HL-60/S4 treated with phorbol 12-myristate 13-acetate at 8.2 ng/mL for 4 days and 3 days (cell line): ENCODE measurements around the gene RMI2.

Experiments
- in situ Hi-C: fragments of 300-500 bp; cut with MboI; formaldehyde crosslinking; loops from 2 replicates; pipeline ENCODE4 v1.15.0; 2022; ENCODE audit warnings: low sequenced_read_pairs

Gene RMI2

GRCh38 chr16:11327277-11328171 lies 17.7 kb upstream of the RMI2 start:
- in situ Hi-C loops = no loop called here

DNA sequence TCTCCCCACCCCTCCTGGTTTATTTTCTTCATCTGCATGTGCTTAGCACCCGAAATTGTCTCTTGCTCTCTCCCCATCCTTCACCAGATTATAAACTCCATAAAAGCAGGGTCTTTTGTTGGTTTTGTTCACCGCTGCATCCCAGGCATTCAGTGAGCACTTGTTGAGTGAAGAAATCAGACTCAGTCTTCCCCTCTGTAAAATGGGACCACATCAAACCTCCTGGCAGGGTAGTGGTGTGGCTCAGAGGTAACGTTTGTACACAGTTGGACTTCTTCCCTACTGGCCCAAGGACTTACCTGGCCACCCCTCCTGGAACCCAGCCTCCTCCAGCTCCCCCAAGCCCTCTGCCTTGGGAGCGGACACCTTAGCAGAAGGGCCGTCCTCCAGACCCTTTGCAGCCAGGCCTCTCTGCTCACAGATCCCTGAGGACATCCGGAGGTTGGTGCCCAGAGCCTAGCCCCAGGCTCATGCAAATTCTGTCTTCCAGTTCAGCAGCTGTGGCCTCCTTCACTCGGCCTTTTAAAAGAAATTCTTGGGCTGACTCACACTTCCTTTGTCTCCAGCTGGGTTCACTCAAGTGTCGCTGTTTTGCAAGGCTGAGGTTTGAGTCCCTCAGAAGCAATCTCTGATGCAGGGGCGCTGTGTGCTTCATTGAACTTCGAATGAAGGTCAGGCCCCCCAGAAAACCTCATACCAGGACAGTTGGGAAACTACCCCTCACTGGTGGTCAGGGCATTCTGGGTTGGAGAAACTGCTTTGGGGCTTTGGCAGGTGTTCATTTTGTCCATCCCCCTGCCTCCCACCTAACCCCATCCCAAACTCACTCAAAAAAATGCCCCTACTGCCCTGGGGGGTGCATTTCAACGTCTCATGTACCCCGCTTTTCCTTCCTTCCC lies 16.8 kb upstream of the RMI2 start:
- in situ Hi-C loops = no loop called here

GRCh38 chr16:11329071-11329491 lies 16.2 kb upstream of the RMI2 start:
- in situ Hi-C loops = no loop called here

GRCh38 chr16:11329891-11330290 lies 15.4 kb upstream of the RMI2 start:
- in situ Hi-C loops = no loop called here

GRCh38 chr16:11330526-11331237 lies 14.6 kb upstream of the RMI2 start:
- in situ Hi-C loops = no loop called here

DNA sequence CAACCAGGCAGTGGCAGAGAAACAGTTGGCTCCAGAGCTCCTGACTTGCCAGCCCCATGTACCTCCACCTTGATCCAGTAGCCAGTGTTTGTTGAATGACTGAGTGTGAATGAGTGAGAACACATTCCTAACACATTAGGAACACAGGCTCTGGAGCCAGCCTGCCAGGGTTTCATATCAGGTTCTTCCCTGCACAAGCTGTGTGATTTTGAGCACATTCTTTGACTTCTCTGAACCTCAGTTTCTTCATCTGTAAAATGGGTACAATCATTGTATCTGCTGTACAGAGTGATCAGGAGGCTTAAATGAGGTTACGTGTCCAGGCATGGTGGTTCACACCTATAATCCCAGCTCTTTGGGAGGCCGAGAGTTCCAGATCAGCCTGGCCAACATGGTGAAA lies 13.3 kb upstream of the RMI2 start:
- in situ Hi-C loops = no loop called here

- in situ Hi-C loops = no loop called here
Observed at GRCh38 chr16:11333010-11333409, 12.2 kb upstream of the RMI2 start.

DNA sequence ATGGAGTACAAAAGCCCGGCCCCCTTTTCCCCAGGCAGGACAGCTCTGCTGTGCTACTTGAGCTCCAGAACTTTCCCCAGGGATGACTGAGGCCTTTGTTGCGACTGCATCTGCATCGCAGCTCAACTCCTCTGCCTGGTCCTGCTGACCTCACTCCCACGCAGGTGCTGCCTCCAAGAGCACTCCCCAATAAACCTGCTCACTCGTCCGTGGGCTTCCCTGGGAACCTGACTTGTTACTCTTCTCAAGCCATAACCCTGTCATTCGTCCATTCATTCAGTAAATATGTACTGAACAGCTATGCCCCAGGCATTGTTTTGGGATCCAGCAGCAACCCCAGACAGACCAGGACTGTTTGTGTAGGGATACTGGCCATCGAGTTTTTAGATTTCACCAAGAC lies 11.6 kb upstream of the RMI2 start:
- in situ Hi-C loops = no loop called here

- in situ Hi-C loops = no loop called here
Observed at GRCh38 chr16:11334831-11335404, 10.3 kb upstream of the RMI2 start.

DNA sequence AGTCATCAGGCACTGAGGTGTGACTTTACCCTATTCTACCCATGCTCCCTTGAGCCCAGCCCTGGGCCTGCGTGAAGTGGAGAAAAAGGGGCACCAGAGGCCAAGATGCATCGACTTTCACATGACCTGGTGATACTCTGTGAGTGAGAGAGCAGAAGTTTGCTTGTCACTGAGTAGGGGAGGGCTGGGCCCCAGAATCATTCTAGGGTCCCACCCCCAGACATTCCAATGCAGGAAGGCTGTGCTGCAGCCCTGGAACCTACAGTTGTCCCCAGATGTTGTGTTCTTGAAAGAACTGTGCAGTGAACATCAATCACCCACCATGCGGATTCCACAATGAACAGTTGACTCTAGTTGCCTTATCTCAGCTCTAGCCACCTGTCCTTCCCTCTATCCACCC lies 6.2 kb upstream of the RMI2 start:
- in situ Hi-C loops = no loop called here

DNA sequence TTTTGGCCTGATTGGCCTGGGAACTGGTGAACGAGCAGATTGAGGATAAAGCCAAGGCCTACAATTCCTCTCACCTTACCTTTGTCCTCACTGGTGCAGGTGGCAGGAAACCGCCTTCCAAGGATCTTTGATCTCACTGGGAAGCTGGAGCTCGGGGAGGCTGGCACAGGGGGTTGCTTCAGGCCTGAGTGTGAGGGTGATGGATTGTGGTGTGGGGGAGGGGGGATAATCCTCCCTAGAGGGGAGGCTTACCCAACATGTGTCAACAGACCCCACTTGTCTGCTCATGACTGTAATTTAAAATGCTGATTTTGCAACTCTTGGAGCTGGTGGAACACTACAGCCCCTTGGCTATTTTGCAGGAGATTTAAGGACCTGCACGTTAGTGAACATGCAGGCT lies 4.5 kb upstream of the RMI2 start:
- in situ Hi-C loops = no loop called here

- in situ Hi-C loops = no loop called here
Observed at GRCh38 chr16:11341371-11341770, 3.9 kb upstream of the RMI2 start.

- in situ Hi-C loops = no loop called here
Observed at GRCh38 chr16:11342021-11342855, 3.0 kb upstream of the RMI2 start.

DNA sequence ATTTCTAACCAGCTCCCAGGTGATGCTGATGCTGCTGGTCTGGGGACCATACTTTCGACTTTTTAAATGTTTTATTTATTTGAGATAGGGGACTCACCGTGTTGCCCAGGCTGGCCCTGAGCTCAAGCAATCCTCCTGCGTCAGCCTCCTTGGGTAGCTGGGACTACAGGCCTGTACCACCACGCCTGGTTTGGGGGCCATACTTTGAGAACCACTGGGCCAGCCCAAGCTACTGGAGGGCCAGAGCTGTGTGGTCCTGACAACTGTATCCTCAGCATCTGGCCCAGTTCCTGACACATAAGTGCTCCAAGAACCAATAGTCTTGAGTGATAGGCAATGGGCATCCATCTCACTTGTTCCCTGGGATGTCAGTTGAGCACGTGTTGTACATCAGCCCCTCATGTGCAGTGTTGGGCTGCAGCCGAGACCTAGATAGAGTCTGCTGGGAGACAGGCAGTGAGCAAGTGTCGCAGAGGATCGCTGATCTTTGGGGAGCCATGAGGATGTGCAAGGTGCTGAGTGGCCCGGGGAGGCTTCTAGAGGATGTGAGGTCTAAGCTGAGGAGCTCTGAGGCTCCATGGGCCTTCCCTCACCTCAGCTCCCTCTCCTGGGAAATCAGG lies 1.6 kb downstream of the RMI2 start:
- in situ Hi-C loops = no loop called here

DNA sequence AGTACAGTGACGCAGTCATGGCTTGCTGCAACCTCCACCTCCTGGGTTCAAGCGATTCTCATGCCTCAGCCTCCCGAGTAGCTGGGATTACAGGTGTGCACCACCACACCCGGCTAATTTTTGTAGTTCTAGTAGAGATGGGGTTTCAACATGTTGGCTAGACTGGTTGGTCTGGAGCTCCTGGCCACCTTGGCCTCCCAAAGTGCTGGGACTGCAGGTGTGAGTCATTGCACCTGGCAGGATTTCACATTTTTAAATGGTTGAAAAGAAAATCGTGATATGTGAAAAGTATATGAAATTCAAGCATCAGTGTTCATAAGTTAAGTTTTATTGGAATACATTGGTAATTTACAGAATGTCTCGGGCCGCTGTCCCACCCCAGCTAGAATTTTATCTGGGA lies 2.6 kb downstream of the RMI2 start:
- in situ Hi-C loops = no loop called here

DNA sequence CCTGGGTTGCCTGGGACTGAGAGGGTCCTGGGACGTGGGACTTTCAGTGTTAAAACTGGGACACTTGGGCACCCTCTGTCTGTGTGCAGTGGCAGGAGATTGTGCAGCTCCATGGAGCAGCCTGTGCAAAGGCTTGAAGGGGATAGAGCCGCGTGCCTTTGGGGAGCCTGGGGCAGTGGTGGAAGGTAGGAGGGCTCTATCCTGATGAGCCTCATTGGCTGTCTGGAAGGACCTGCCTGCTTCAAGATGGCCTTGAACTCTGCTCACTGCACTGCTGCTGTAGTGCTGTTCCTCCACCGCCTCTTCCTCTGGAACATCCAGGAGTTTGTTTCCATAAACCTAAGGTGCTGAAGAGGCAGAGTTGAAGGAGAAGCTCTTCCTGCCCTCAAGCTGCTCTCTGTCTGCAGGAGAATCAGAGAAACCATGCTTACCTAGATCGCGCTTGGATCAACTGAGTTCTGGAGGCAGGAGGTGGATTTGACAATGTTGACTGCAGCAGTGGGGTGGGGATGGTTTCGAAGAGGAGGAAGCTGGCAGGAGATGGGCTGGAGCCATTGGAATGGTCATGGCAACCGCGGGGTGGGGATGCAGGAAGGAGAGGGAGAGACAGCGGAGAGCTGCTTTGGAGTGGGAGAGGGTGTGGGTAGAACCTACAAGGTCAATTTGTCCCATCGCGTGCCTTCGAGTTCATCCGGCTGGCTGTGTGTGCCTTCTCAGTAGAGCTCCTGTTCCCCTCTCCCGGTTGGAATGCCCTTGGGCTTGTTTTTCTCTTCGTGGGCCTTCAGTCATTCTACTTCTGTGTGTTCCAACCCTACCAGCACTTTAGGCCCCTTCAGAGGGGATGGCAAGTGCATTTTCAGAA lies 3.7 kb downstream of the RMI2 start:
- in situ Hi-C loops = no loop called here

GRCh38 chr16:11349599-11350276 lies 4.5 kb downstream of the RMI2 start:
- in situ Hi-C loops = loop anchor here (25.0 kb wide), 1 partner anchor 387 kb away; no protein-coding TSS in a partner anchor

DNA sequence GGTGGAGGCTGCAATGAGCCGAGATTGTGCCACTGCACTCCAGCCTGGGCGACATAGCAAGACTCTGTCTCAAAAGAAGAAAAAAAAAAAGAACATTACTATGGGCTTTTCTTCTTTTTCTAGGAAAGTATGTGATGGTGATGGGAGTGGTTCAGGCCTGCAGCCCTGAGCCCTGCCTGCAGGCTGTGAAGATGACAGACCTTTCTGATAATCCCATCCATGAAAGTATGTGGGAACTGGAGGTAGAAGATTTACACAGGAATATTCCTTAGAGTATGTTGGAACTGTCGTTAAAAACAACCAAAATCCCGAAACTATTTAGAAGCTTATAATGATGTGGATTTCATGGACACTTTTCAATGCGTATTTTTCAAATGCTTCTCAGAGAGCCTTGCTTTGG lies 5.3 kb downstream of the RMI2 start:
- in situ Hi-C loops = loop anchor here (25.0 kb wide), 1 partner anchor 388 kb away; no protein-coding TSS in a partner anchor
